ENCODE results near the gene SBF2. TPM values are rescaled to one million over a fixed set of nuclear protein-coding genes. Genes with fewer than 3 reads are reported as not detected.

The SBF2 gene
- total and polyA plus RNA-seq, 2 donors (not counting 1 experiment from before 2014, with no cell fraction given), result 5.6 to 17.7 TPM

- intact Hi-C loops (cut with micrococcal nuclease), result loop anchor here (1.0 to 5.0 kb wide), 2 partner anchors 10 to 701 kb away; no protein-coding TSS in a partner anchor
- Histone ChIP-seq H3K9ac (ENCODE audit: low read length) (no peak overlapping the region), H3K79me2 (ENCODE audit: control insufficient read depth, insufficient read depth, low read length) (no peaks in the 10 kb centered on the region), H2AFZ (ENCODE audit: insufficient read depth, low read depth, low read length, poor library complexity, severe bottlenecking) (no peak overlapping the region), H3K27me3 (replicated peaks in 1 of 4; ENCODE audit: control extremely low read depth in 1 of 4, control insufficient read depth in 3 of 4, insufficient read depth in 4 of 4, low read length in 3 of 4) (no peaks in the 10 kb centered on the region), H3K4me3 (ENCODE audit: control extremely low read depth in 1 of 5, extremely low read depth in 1 of 5, insufficient read depth in 1 of 5, low read depth in 2 of 5, low read length in 4 of 5) (no peak overlapping the region), H3K27ac (ENCODE audit: low read length in 2 of 2) (peak overlapping the region; percentile 3 to 20), H4K20me1 (ENCODE audit: control insufficient read depth, insufficient read depth, low read length, poor library complexity, severe bottlenecking) (no peaks in the 10 kb centered on the region), H3K9me3 (ENCODE audit: control extremely low read depth in 1 of 3, control insufficient read depth in 2 of 3, insufficient read depth in 1 of 3, low read length in 2 of 3) (no peaks in the 10 kb centered on the region), H3K36me3 (replicated peaks in 1 of 2; ENCODE audit: control extremely low read depth in 1 of 2, control insufficient read depth in 1 of 2, extremely low read depth in 1 of 2, insufficient read depth in 2 of 2, low read length in 1 of 2) (no peaks in the 10 kb centered on the region), H3K4me1 (ENCODE audit: control insufficient read depth in 2 of 2, insufficient read depth in 2 of 2, low read length in 2 of 2) (peaks cover 26 to 28% of the 10 kb centered on the region in 2 donors), H3K4me2 (replicated peaks; ENCODE audit: low read depth, low read length, poor library complexity, severe bottlenecking) (peak overlapping the region; percentile 37)
- CTCF ChIA-PET, result interaction anchor here (0.7 to 7.0 kb wide), 9 partner anchors 13 to 708 kb away, joined by 3 to 100 read pairs (median 5); partner anchors contain the start of gene ADM
- peak overlapping the region; percentile 59 for H3K4me3 Mint-ChIP-seq
- peak; percentile 66 for DNase-seq
- TF ChIP-seq EZH2 (IDR thresholded peaks at IDR 0.05; ENCODE audit: borderline replicate concordance, insufficient read depth, low read depth, low read length, poor library complexity, severe bottlenecking) (no peak), CTCF (IDR thresholded peaks at IDR 0.05) (no peak)
- WGBS (ENCODE audit: insufficient coverage), result 60% methylated on average over 1 of the region's 5 CpGs
- peaks cover 3% of the 10 kb centered on the region for H3K27me3 Mint-ChIP-seq
- peak; percentile 79 for ATAC-seq (ENCODE audit: low read depth)
- POLR2A ChIA-PET, result interaction anchor here (0.5 to 1.2 kb wide), 7 partner anchors 9 to 652 kb away, joined by 3 to 6 read pairs (median 3); no protein-coding TSS in a partner anchor
- peaks cover 39% of the 10 kb centered on the region for H3K4me1 Mint-ChIP-seq
- H3K27ac Mint-ChIP-seq, result peak overlapping the region; percentile 86
- no peaks in the 10 kb centered on the region for H3K9me3 Mint-ChIP-seq (ENCODE audit: insufficient read depth)
Measured at GRCh38 chr11:10317776-10318526, 23.9 kb upstream of the SBF2 start.

Measured in B cell (primary cell).